ENCODE data around the gene GAK. TPM values are rescaled to one million over a fixed set of nuclear protein-coding genes. Genes with fewer than 3 reads are reported as not detected.

Gene GAK
- total and polyA plus RNA-seq, 10 donors, result 112 to 249 (median 190) TPM

DNA sequence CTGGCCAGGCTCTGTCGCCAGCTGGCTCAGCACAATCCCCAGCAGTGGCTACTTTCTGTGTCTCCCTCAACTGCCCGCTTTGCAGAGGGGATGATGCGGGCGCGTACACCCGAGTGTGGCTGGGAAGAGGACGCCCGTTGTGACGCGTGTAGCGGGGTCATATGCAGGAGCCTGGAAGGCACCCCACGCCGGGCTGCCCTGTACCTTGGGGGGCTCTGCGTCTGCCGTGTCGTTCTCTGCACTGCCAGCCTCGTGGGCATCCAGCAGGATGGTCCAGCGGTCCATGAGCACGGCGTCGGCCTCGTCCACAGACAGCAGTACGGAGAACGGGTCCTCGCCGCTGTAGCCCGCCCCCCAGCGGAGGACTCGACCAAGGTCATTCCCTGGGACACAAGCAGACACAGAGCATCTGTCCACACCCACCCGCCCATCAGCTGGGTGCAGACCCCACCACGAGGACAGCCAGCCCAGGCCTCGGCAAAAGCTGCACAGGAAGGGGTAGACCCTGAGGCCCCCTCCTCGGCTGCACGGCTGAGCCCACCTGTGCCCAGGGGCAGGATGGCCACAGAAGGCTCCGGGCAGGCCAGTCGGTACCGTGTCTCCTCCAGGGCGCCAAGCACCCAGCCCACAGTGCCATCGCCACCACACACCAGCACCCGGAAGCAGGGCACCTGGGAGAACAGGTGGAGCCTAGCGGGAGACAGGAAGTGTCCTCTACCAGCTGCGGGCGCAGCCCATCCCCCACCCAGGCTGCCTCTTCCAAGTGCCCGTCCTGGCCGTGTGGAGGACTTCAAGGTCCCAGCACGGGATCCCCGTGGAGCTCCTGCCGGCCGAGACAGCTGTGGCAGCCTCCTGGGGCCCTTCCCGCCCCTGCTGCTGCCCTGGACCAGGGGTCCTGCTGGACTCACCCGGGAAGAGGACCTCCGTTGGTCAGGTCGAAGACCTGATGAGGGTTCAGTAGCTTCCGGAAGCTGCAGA lies 30.4 kb upstream of the GAK start:
- Histone ChIP-seq H3K36me3 (peaks cover 0 to 99% (median 73%) of the 10 kb centered on the region in 6 donors), H3K4me1 (peaks cover 0 to 2% (median under 1%) of the 10 kb centered on the region in 6 donors), H3K9me3 (no peaks in the 10 kb centered on the region), H3K4me3 (no peak overlapping the region), H3K27me3 (replicated peaks in 1 of 7) (peaks cover 0 to 2% (median 0%) of the 10 kb centered on the region in 7 donors), H3K27ac (no peak overlapping the region)
- DNase-seq, result peak; percentile 75
- peak in 2 of 3 donors; percentile 13 to 14 for TF ChIP-seq POLR2AphosphoS5 (IDR thresholded peaks at IDR 0.05)
- TF ChIP-seq, protein P1, sequence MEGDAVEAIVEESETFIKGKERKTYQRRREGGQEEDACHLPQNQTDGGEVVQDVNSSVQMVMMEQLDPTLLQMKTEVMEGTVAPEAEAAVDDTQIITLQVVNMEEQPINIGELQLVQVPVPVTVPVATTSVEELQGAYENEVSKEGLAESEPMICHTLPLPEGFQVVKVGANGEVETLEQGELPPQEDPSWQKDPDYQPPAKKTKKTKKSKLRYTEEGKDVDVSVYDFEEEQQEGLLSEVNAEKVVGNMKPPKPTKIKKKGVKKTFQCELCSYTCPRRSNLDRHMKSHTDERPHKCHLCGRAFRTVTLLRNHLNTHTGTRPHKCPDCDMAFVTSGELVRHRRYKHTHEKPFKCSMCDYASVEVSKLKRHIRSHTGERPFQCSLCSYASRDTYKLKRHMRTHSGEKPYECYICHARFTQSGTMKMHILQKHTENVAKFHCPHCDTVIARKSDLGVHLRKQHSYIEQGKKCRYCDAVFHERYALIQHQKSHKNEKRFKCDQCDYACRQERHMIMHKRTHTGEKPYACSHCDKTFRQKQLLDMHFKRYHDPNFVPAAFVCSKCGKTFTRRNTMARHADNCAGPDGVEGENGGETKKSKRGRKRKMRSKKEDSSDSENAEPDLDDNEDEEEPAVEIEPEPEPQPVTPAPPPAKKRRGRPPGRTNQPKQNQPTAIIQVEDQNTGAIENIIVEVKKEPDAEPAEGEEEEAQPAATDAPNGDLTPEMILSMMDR (IDR thresholded peaks at IDR 0.05 in 8 of 11, conservative IDR thresholded peaks at IDR 0.05 in 3 of 11), result no peak
- no peak for TF ChIP-seq POLR2A (IDR thresholded peaks at IDR 0.05)
- WGBS, 5 donors, result 91 to 95% (median 93%) methylated on average over 28 to 54 of the region's 54 CpGs
- intact Hi-C loops (cut with DNase I; ENCODE audit: low total_unique reads), result no loop called here

DNA sequence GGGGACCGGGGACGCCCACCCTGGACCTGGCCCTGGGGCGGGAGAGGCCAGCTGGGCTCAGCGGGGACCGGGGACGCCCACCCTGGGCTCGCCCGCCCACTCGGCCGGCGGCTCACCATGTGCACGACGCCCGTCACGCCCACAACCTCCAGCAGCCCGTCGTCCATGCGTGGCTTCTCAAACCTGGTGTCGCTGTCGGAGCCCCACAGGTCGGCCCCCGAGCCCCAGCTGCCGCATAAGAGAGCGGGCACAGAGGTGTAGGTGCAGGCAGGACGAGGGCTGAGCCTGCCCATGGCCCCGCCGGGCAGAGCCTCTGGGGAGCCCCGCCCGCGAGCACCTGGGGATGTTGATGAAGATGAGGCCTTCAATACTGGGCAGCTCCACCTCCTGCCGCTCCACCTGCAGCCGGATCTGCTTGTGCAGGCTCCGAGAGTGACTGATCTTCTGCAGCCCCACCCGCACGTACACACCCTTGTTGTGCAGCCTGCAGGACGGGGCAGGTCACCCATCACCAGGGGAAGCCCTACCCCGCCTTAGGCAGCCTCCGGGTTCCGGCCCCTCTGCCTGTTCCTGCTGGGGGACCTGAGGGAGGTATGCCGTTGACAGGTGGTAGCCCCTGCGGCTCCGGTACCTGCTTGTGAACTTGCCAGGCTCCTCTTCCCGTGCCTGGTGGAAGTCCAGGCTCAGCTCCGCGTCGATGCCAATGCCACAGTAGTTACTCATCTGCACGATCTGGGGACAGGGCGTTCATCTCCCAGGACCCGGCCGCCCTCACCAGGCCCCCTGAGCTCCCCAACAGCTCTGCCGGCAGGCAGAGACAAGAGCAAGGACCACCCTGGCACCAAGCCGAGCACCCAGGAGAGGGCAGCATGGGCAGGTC lies 29.5 kb upstream of the GAK start:
- Histone ChIP-seq H3K27ac (no peak overlapping the region), H3K4me1 (no peaks in the 10 kb centered on the region), H3K36me3 (peaks cover 0 to 99% (median 69%) of the 10 kb centered on the region in 6 donors), H3K27me3 (replicated peaks in 1 of 7) (no peaks in the 10 kb centered on the region), H3K9me3 (no peaks in the 10 kb centered on the region), H3K4me3 (no peak overlapping the region)
- TF ChIP-seq POLR2AphosphoS5 (IDR thresholded peaks at IDR 0.05) (peak in 2 of 3 donors; percentile 4 to 40), POLR2A (IDR thresholded peaks at IDR 0.05) (no peak)
- TF ChIP-seq, protein P1 (IDR thresholded peaks at IDR 0.05 in 8 of 11, conservative IDR thresholded peaks at IDR 0.05 in 3 of 11), result no peak
- 92 to 100% (median 95%) methylated on average over 2 to 52 of the region's 52 CpGs for WGBS, 5 donors
- intact Hi-C loops (cut with DNase I; ENCODE audit: low total_unique reads), result no loop called here
- peak; percentile 77 for DNase-seq

DNA sequence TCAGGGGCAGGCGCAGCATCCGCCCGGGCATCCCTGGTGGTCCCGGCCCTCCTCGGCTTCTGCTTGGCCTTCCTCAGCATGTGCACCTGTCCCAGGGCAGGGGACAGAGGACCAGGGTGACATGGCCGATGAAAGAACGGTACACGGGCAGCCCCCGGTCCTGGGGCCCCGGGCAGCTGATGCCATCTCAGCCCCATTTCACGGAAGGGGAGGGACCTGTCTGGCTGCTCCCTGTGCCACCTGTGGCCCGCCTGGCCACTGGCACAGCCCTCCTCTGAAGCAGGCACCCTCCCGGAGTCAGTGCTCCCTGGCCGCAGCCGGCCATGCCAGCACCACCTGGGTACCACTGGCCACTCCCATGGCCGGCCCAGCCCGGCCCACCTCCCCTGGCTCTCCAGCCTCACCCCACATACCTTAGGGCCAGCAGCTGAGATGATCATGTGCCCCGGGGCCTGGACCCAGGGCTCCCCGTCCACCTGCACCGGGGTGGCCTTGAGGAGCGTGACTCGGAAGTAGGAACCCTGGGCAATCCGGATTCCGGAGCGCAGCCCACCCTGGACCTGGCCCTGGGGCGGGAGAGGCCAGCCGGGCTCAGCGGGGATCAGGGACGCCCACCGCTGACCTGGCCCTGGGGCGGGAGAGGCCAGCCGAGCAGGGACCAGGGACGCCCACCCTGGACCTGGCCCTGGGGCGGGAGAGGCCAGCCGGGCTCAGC lies 28.7 kb upstream of the GAK start:
- Histone ChIP-seq H3K36me3 (peaks cover 0 to 99% (median 64%) of the 10 kb centered on the region in 6 donors), H3K4me3 (no peak overlapping the region), H3K4me1 (no peaks in the 10 kb centered on the region), H3K9me3 (no peaks in the 10 kb centered on the region), H3K27me3 (replicated peaks in 1 of 7) (no peaks in the 10 kb centered on the region), H3K27ac (no peak overlapping the region)
- peak; percentile 74 for DNase-seq
- TF ChIP-seq POLR2A (IDR thresholded peaks at IDR 0.05), result no peak
- TF ChIP-seq POLR2AphosphoS5 (IDR thresholded peaks at IDR 0.05), result peak in 1 of 3 donors; percentile 17
- 91 to 97% (median 93%) methylated on average over 15 to 35 of the region's 35 CpGs; no CpG with 5 or more reads in 1 of the 5 donors for WGBS, 5 donors
- intact Hi-C loops (cut with DNase I; ENCODE audit: low total_unique reads), result no loop called here

DNA sequence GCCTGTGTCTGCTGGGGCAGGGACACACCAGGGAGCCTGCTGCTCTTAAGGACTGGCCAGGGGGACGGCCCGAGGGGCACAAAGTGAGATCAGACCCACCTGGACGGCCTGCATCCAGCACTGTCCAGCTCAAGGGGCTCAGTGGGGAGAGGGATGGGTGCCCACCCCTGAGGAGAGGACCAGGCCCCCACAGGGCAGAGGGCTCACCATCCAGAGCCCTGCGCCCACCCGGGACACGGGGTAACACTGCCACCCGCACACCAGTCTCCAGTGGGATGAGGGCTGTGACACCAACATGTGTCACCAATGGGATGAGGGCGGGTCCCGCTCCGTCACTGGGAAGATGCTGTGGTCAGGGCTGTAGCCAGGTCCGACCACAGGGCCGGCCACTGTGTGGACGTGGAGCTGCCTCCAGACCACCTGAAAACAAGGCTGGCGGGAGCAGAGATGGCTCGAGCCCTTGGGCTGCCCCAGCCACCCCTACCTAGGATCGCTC lies 28.1 kb upstream of the GAK start:
- Histone ChIP-seq H3K27me3 (replicated peaks in 1 of 7) (no peaks in the 10 kb centered on the region), H3K4me1 (no peaks in the 10 kb centered on the region), H3K27ac (no peak overlapping the region), H3K9me3 (no peaks in the 10 kb centered on the region), H3K4me3 (no peak overlapping the region), H3K36me3 (peaks cover 0 to 99% (median 64%) of the 10 kb centered on the region in 6 donors)
- peak; percentile 78 for DNase-seq
- peak in 1 of 3 donors; percentile 55 for TF ChIP-seq POLR2AphosphoS5 (IDR thresholded peaks at IDR 0.05)
- TF ChIP-seq, protein P1 (IDR thresholded peaks at IDR 0.05 in 8 of 11, conservative IDR thresholded peaks at IDR 0.05 in 3 of 11), result no peak
- intact Hi-C loops (cut with DNase I; ENCODE audit: low total_unique reads), result no loop called here
- WGBS, 5 donors, result 79 to 94% (median 89%) methylated on average over 9 to 16 of the region's 16 CpGs

All from spleen (tissue), 11 donors.